Effector memory CD8-positive, alpha-beta T cell (primary cell): ENCODE measurements around the gene TMEM69.

Source experiments
- ATAC-seq: fragments of 150-1000 bp; cut with Tn5 transposase; replicated peaks from 2 replicates; pipeline ENCODE4 v1.10.0; 2021; ENCODE audit warnings: mild to moderate bottlenecking, moderate library complexity
- DNase-seq, 3 experiments: peaks; one replicate each; pipeline ENCODE4 v3.0.0; 2021
- H3K27ac Mint-ChIP-seq, 2 donors: one replicate each; pipeline ENCODE4 v1.8.0; 2022; ENCODE audit warnings: mild to moderate bottlenecking in 2 of 2, mixed read lengths in 2 of 2, moderate library complexity in 2 of 2
- H3K27me3 Mint-ChIP-seq, 2 donors: one replicate each; pipeline ENCODE4 v1.8.0; 2022; ENCODE audit warnings: mixed read lengths in 2 of 2
- H3K36me3 Mint-ChIP-seq: one replicate; pipeline ENCODE4 v1.8.0; 2022; ENCODE audit warnings: mild to moderate bottlenecking, moderate library complexity, mixed read lengths; ENCODE audit not compliant: insufficient read depth
- H3K4me1 Mint-ChIP-seq, 2 donors: one replicate each; pipeline ENCODE4 v1.8.0; 2022; ENCODE audit warnings: low read depth in 2 of 2, mixed read lengths in 2 of 2
- H3K4me3 Mint-ChIP-seq, 2 donors: one replicate each; pipeline ENCODE4 v1.8.0; 2022; ENCODE audit warnings: mild to moderate bottlenecking in 2 of 2, mixed read lengths in 2 of 2, moderate library complexity in 2 of 2
- H3K9me3 Mint-ChIP-seq, 2 donors: one replicate each; pipeline ENCODE4 v1.8.0; 2022; ENCODE audit warnings: mixed read lengths in 2 of 2
- total RNA-seq, 9 experiments: gene quantifications; one replicate each; lab custom pipeline; 2026; lab: John Stamatoyannopoulos, UW

TMEM69 gene, protein sequence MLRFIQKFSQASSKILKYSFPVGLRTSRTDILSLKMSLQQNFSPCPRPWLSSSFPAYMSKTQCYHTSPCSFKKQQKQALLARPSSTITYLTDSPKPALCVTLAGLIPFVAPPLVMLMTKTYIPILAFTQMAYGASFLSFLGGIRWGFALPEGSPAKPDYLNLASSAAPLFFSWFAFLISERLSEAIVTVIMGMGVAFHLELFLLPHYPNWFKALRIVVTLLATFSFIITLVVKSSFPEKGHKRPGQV
- total RNA-seq, result 4.7 to 41.2 (median 18.6) reads per million in 9 experiments

DNA sequence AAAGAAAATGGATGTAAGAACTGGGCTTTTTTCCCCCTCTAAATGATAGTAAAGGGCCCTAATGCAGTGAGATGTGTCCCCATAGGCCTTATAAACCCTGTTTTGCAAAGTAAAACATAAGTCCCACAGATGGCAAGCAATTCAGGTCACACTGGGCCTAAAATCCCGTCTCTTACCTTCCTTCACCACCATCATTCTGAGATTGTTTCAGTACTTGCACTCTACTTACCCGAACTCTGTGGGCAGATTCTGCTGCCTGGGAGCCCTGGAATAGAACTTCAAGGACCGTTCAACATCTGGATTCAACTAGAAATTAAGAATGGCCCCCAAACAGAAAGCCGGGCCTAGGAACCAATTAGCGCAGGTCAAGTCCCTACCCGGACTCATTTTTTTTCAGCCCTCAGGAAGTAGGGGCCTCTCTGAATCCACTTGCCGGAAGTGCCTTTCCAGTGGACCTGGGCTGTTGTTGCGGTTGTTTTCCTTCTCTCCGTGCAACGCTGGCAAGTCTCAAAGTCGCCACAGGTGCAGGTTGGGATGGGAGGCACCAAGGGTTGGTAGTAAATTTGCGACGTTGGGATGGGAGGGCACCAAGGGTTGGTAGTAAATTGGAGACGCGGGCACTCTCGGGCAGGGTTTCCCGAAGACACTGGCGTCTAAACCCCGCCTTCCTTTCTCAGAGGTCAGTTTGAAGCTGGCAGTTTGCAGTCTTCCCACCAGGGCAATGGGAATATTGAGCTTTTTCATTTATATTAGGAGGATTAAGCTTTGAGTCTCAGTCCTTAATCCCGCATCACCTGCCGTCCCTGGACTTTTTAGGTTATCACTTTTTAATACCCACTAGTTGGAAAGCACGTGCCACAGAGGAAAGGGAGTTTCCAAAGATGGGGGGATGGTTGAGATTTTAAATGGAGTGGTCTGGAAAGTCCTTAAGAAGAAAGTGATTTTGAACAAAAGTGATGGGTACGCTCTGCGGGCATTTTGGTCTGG is at the start of gene TMEM69:
Gene TMEM69, plus strand, starts transcription at position 428 of the 987 bp plus-strand sequence. CDS start 2,888 bp downstream, outside the sequence.
- H3K4me3 Mint-ChIP-seq, result peak within 1 kb of the TSS; percentile 100
- peaks cover 37 to 39% of the 10 kb centered on the region in 2 donors for H3K4me1 Mint-ChIP-seq
- H3K27me3 Mint-ChIP-seq, result no peaks in the 10 kb centered on the region
- peak; percentile 7 for ATAC-seq
- no peaks in the 10 kb centered on the region for H3K9me3 Mint-ChIP-seq
- peak; percentile 74 to 83 (median 76) for DNase-seq
- peaks cover 45% of the 10 kb centered on the region for H3K36me3 Mint-ChIP-seq
- H3K27ac Mint-ChIP-seq, result peak within 1 kb of the TSS; percentile 97 to 99

DNA sequence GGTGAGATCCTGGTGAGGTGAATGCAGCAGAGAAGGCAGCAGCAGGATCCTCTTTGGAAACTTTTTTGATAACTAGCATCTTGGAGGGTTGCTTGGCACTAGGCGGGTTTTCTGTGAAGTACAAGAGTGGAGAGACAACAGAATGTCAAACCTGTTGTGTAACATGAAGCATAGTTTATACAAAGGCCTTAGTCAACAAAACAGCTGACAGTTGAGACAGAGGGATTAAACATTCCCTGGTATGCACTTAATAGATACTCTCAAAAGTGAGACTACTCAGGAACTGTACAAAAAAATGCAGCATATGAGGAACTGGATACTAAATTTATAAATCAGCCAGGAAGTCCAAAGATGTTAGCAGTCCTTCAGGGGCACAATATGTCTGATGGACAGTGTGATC is 47.7 kb upstream of the TMEM69 start:
- DNase-seq (no peak), ATAC-seq (no peak)
- Mint-ChIP-seq H3K4me3 (no peak overlapping the region), H3K9me3 (no peaks in the 10 kb centered on the region), H3K4me1 (peaks cover 4 to 6% of the 10 kb centered on the region in 2 donors), H3K36me3 (peaks cover 25% of the 10 kb centered on the region), H3K27ac (peak overlapping the region; percentile 14 to 65), H3K27me3 (no peaks in the 10 kb centered on the region)

DNA sequence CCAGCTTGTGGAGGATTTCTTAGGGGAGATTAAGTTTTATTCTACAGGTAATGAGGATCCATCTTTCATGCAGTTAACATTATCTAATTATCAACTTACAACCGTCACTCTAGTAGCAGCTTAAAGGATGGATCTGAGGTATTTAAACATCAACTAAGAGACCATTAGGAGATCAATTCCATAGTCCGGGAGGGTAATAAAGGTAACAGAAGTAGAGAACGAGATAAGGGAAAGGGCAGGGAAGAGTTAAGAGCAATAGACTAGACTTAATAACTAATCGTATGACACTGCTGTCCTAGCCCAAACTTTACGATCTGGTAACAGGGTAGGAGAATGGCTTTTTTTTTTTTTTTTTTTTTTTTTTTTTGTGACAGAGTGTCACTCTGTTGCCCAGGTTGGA is 44.7 kb upstream of the TMEM69 start:
- H3K9me3 Mint-ChIP-seq, result no peaks in the 10 kb centered on the region
- no peak for ATAC-seq
- H3K27me3 Mint-ChIP-seq, result no peaks in the 10 kb centered on the region
- no peak overlapping the region for H3K4me3 Mint-ChIP-seq
- peaks cover 4 to 6% of the 10 kb centered on the region in 2 donors for H3K4me1 Mint-ChIP-seq
- no peak for DNase-seq
- H3K36me3 Mint-ChIP-seq, result peaks cover 50% of the 10 kb centered on the region
- H3K27ac Mint-ChIP-seq, result peak overlapping the region; percentile 23 to 24

DNA sequence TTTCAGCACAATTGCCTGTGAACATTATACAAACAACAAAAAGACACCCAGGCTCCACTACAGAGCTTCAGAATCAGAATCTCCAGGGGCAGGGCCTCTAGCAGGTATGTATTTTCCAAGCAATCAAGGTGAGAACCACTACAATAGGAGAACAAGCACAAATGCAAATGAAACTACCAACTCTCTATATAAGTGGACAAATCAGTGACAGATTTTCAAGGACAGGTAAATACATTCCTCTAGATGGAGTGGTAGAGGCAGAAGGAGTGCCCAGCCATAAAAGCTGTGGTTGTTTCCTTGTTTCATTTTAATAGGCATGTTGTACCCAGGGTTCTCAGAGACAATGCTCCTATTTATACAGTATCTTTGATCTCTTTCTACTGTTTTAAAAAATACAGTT is 44.0 kb upstream of the TMEM69 start:
- ATAC-seq, result no peak
- H3K4me1 Mint-ChIP-seq, result peaks cover 4 to 6% of the 10 kb centered on the region in 2 donors
- H3K9me3 Mint-ChIP-seq, result no peaks in the 10 kb centered on the region
- H3K4me3 Mint-ChIP-seq, result no peak overlapping the region
- peak overlapping the region in 1 of 2 donors; percentile 57 for H3K27ac Mint-ChIP-seq
- H3K27me3 Mint-ChIP-seq, result no peaks in the 10 kb centered on the region
- peaks cover 56% of the 10 kb centered on the region for H3K36me3 Mint-ChIP-seq
- DNase-seq, result no peak

DNA sequence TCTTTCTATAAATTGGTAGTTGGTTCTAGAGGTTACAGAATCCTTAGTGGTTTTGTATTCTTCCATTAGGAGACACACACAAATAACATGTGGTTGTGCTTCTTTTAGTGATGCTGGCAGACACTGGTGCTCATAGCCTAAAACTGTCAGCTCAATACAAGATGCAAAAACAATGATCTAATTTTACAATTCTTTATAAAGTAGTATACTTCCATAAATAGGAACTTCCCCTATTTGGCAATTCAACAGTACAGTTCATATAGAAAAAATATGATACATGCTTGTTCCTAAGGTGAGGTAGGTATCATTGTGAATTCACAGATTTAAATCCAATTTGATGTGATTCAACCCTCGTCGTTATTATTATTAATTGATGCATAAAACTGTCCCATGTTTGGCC is 43.3 kb upstream of the TMEM69 start:
- H3K27ac Mint-ChIP-seq, result peak overlapping the region in 1 of 2 donors; percentile 57
- H3K4me3 Mint-ChIP-seq, result no peak overlapping the region
- no peaks in the 10 kb centered on the region for H3K27me3 Mint-ChIP-seq
- H3K36me3 Mint-ChIP-seq, result peaks cover 60% of the 10 kb centered on the region
- no peaks in the 10 kb centered on the region for H3K9me3 Mint-ChIP-seq
- ATAC-seq (no peak), DNase-seq (no peak)
- H3K4me1 Mint-ChIP-seq, result peaks cover 4 to 6% of the 10 kb centered on the region in 2 donors

DNA sequence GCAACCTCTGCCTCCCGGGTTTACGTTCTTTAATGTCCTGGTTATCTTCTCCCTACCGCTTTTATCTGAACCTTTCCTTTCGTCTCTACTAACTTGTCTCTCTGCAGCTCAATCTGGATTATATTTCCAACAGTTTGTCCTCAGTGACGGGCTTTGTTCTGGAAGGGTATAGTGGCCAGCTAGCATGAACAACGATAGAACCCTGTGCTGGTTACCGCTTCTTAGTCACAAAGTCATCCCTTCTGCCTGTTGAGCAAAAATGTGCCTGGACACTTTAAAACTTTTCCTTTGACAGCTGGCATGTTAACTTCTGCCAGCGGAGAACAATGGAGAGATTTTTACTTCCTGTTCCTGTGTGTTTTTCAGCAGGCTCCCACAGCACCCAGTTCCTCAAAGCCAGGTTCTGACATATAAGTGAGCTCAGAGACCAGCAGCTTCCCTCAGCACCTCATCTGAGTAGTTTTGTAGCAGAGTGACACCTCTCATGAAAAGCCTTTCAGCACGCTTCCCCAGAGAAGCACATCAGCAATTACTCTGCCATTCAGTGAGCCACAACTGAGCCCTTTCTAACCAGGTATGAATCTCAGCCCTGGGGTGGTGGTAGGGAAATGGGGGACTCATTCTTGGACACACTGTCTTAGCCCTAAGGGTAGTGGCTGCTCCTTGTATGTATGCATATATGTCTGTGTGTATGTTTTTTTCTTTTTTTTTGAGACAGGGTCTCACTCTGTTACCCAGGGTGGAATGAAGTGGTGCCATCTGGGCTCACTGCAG is 40.5 kb upstream of the TMEM69 start:
- Mint-ChIP-seq H3K36me3 (peaks cover 57% of the 10 kb centered on the region), H3K9me3 (no peaks in the 10 kb centered on the region), H3K27ac (no peak overlapping the region), H3K4me1 (peaks cover 7 to 10% of the 10 kb centered on the region in 2 donors), H3K27me3 (no peaks in the 10 kb centered on the region), H3K4me3 (no peak overlapping the region)
- ATAC-seq (no peak), DNase-seq (no peak)

DNA sequence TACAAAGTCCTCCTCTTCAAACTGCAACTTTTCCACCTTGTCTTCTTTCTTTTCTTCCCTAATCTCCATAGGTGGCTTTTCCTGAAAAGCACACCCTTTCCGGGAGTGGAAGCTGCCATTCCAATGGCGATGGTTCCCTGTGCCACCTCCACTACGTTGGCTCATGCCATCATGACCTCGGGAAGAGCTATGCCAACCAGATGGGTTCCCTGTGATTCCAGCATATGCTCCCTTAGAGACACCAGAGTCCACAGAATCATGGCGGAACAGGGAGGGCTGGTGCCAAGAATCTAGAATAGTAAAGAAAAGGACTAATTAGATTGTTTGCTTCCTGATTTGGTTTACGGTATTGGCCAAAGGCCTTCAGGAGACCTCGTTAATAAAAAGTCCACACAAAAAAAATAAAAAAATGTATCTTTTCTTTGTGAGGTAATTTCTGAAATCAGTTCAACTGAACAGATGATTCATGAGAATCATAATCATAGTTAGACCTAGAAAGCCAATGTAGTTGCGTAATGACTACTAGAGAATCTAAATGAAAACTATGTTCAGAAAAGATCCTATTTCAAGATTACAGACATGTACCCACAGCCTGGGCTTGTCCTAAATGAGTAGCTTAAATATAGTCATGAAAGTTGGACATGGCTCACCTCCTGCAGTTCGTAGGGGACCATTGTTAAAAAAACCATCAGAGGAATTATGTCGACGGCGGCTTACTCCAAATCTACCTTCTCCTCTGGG is 33.3 kb upstream of the TMEM69 start:
- no peaks in the 10 kb centered on the region for H3K9me3 Mint-ChIP-seq
- H3K36me3 Mint-ChIP-seq, result peaks cover 83% of the 10 kb centered on the region
- ATAC-seq (no peak), DNase-seq (no peak)
- H3K4me3 Mint-ChIP-seq, result no peak overlapping the region
- peaks cover 4% of the 10 kb centered on the region in 2 donors for H3K4me1 Mint-ChIP-seq
- H3K27ac Mint-ChIP-seq, result peak overlapping the region in 1 of 2 donors; percentile 0
- H3K27me3 Mint-ChIP-seq, result no peaks in the 10 kb centered on the region

DNA sequence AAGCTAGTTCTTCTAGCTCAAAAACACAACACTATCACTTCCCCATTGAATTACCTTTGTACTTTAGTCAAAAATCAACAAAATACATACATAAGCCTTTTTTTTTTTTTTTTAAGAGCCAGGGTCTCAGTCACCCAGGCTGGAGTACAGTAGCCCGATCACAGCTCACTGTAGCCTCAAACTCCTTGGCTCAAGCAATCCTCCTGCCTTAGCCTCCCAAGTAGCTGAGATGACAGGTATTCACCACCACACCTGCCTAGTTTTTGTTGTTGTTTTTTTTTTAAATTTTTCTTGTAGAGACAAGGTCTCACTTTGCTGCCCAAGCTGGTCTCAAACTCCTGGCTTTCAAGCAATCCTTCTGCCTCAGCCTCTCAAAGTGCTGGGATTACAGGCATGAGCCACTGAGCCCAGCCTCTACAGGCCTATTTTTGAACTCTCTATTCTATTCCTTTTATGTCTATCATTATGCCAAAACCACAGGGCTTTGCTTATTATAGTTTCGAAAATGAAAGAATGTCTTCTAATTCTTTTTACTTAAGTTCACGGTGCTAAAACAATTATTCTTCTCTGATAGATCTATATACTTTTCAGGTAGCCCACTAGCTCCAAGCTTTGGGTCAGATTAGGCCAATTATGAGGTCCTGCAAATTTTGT is 31.3 kb upstream of the TMEM69 start:
- H3K9me3 Mint-ChIP-seq, result no peaks in the 10 kb centered on the region
- H3K27me3 Mint-ChIP-seq, result no peaks in the 10 kb centered on the region
- H3K4me3 Mint-ChIP-seq, result no peak overlapping the region
- ATAC-seq (no peak), DNase-seq (no peak)
- no peaks in the 10 kb centered on the region for H3K4me1 Mint-ChIP-seq
- peaks cover 87% of the 10 kb centered on the region for H3K36me3 Mint-ChIP-seq
- H3K27ac Mint-ChIP-seq, result peak overlapping the region; percentile 75 to 80

DNA sequence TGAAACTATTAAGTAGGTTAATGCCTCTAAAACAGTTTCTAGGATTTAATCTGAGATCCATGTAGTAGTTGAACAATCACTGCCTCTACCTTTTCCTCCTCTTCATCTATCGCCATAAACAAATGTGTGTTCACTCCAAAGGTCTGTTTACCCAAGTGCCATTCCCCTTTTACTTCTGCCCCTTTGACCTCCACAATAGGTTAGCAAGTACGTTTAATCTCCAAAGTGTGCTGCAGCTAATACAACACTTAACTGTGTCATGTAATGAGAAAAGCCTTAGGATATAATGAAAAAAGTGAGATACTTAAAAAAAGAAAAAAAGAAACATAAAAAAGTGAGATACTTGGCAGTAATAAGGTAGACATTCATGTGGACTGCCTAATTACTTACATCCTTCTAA is 29.8 kb upstream of the TMEM69 start:
- peaks cover 76% of the 10 kb centered on the region for H3K36me3 Mint-ChIP-seq
- no peak overlapping the region for H3K4me3 Mint-ChIP-seq
- DNase-seq (no peak), ATAC-seq (no peak)
- H3K9me3 Mint-ChIP-seq, result no peaks in the 10 kb centered on the region
- H3K27me3 Mint-ChIP-seq, result no peaks in the 10 kb centered on the region
- no peak overlapping the region for H3K27ac Mint-ChIP-seq
- H3K4me1 Mint-ChIP-seq, result peaks cover 2 to 10% of the 10 kb centered on the region in 2 donors

DNA sequence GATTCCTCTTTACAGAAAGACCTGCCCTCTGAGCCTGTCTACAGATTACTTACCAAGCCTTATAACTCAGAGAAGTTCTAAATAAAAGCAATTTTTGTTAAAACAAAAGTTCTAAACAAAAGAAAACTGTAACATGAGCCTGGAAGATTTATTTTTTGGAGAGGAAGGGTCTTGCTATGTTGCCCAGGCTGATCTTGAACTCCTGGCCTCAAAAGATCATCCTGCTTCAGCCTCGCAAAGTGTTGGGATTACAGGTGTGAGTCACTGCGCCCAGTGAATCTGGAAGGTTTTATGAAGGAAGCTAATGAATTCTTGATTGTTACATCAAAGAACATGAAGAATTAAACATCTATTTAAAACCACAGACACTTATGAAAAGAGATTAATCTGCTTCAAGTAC is 28.8 kb upstream of the TMEM69 start:
- peaks cover 68% of the 10 kb centered on the region for H3K36me3 Mint-ChIP-seq
- H3K27ac Mint-ChIP-seq, result peak overlapping the region in 1 of 2 donors; percentile 28
- DNase-seq, result no peak
- no peaks in the 10 kb centered on the region for H3K9me3 Mint-ChIP-seq
- H3K27me3 Mint-ChIP-seq, result no peaks in the 10 kb centered on the region
- ATAC-seq, result no peak
- no peak overlapping the region for H3K4me3 Mint-ChIP-seq
- H3K4me1 Mint-ChIP-seq, result peaks cover 5 to 17% of the 10 kb centered on the region in 2 donors

DNA sequence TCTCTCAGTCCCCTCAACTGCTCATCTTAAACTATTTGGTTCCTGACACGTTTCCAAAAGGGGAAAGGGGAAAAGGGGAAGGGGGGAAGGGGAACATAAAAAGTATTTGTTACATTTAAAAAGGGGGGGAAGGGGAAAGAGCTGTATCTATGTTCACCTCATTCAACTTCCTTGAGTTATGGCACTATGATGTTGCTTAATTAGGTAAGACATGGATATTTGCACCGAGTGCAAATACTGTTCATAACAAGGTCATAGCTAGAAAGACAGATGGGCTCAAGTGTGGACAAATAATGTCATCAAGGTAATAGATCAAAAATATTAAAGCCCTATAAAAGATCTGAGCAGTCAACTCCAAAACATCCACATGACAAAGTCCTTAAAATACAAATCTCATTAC is 27.6 kb upstream of the TMEM69 start:
- no peak overlapping the region for H3K27ac Mint-ChIP-seq
- no peak for DNase-seq

DNA sequence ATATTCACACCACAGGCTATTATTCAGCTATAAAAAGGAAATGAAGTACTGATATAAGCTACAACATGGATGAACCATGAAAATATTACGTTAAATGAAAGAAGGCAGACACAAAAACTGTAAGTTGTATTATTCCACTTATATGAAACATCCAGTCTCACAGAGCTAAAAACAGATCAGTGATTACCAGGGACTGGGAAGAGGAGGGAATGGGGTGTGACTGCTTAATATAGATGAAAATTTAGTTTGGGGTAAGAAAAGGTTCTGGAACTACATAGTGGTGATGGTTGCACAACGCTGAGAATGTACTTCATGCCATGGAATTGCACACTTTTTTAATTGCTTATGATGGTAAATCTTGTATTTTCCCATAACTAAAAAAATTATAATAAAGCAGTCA is 21.1 kb upstream of the TMEM69 start:
- DNase-seq, result no peak
- Mint-ChIP-seq H3K4me3 (no peak overlapping the region), H3K27ac (no peak overlapping the region), H3K27me3 (no peaks in the 10 kb centered on the region), H3K4me1 (peaks cover 32 to 65% of the 10 kb centered on the region in 2 donors), H3K36me3 (peaks cover 8% of the 10 kb centered on the region), H3K9me3 (no peaks in the 10 kb centered on the region)
- no peak for ATAC-seq

More for the DNA sequence above, 27.6 kb upstream of the TMEM69 start:
- Mint-ChIP-seq H3K36me3 (peaks cover 59% of the 10 kb centered on the region), H3K9me3 (no peaks in the 10 kb centered on the region), H3K4me1 (peaks cover 9 to 21% of the 10 kb centered on the region in 2 donors), H3K27me3 (no peaks in the 10 kb centered on the region), H3K4me3 (no peak overlapping the region)
- no peak for ATAC-seq
